SU-DHL-6 (cell line): ENCODE measurements around the gene SEC16A.

ENCODE experiments used
- H2AFZ ChIP-seq: fragments of 200-600 bp; sonication (generic); 2 replicates; pipeline ENCODE4 v1.6.1; 2014; ENCODE audit warnings: low read depth, mild to moderate bottlenecking, moderate library complexity, mixed read lengths, antibody characterized with exemption, low read length; ENCODE audit not compliant: severe bottlenecking
- H3F3A ChIP-seq: fragments of 200-600 bp; shearing (Covaris generic); 2 replicates; pipeline ENCODE4 v1.6.0; 2016; ENCODE audit warnings: antibody characterized with exemption, mild to moderate bottlenecking; ENCODE audit not compliant: insufficient read depth
- H3K27ac ChIP-seq: fragments of 200-600 bp; sonication (generic); 2 replicates; pipeline ENCODE4 v1.5.1; 2016; ENCODE audit warnings: low read depth, mild to moderate bottlenecking, low read length, moderate library complexity, mixed read lengths
- H3K27me3 ChIP-seq: fragments of 200-600 bp; sonication (generic), shearing (Covaris generic); 2 replicates; pipeline ENCODE4 v1.6.0; 2014; ENCODE audit warnings: mild to moderate bottlenecking, low read length
- H3K36me3 ChIP-seq: fragments of 200-600 bp; sonication (generic); 2 replicates; pipeline ENCODE4 v1.6.1; 2014; ENCODE audit warnings: mild to moderate bottlenecking, low read length, mixed read lengths
- H3K4me2 ChIP-seq: fragments of 300-600, 200-600 bp; shearing (Covaris generic), sonication (generic); 2 replicates; pipeline ENCODE4 v1.6.0; 2014; ENCODE audit warnings: low read length, low read depth, mild to moderate bottlenecking; ENCODE audit not compliant: poor library complexity, severe bottlenecking
- H3K4me3 ChIP-seq: fragments of 200-600 bp; sonication (generic); 2 replicates; pipeline ENCODE4 v1.5.1; 2014; ENCODE audit warnings: antibody characterized with exemption, low read length, mild to moderate bottlenecking, mixed read lengths; ENCODE audit not compliant: insufficient read depth, poor library complexity, severe bottlenecking
- H3K79me2 ChIP-seq: fragments of 200-600 bp; sonication (generic); 2 replicates; pipeline ENCODE4 v1.6.1; 2014; ENCODE audit warnings: mild to moderate bottlenecking, low read length, moderate library complexity; ENCODE audit not compliant: insufficient read depth
- H3K9ac ChIP-seq: fragments of 200-600 bp; sonication (generic); 2 replicates; pipeline ENCODE4 v1.7.0; 2014; ENCODE audit warnings: mild to moderate bottlenecking, low read length
- H3K9me2 ChIP-seq: fragments of 200-600 bp; sonication (generic); replicated peaks from 2 replicates; pipeline ENCODE4 v1.6.1; 2014; ENCODE audit warnings: low read length; ENCODE audit not compliant: insufficient read depth
- H3K9me3 ChIP-seq: fragments of 200-600 bp; sonication (generic); 2 replicates; pipeline ENCODE4 v1.6.1; 2014; ENCODE audit warnings: low read length, mixed read lengths; ENCODE audit not compliant: insufficient read depth
- H4K20me1 ChIP-seq: fragments of 200-600 bp; sonication (generic); 2 replicates; pipeline ENCODE4 v1.6.1; 2014; ENCODE audit warnings: low read depth, mild to moderate bottlenecking, antibody characterized with exemption, low read length, moderate library complexity, mixed read lengths
- EZH2phosphoT487 ChIP-seq: fragments of 200-600 bp; sonication (generic), shearing (Covaris generic); conservative IDR thresholded peaks from 2 replicates; pipeline ENCODE4 v1.6.1; 2018; ENCODE audit warnings: mild to moderate bottlenecking, antibody characterized with exemption, low read length, moderate library complexity, mixed read lengths
- TF ChIP-seq, protein P1 (sequence below): fragments of 200-600 bp; sonication (generic); IDR thresholded peaks from one replicate; pipeline ENCODE4 v1.5.1; 2017; ENCODE audit warnings: antibody characterized with exemption, mild to moderate bottlenecking, low read length, moderate library complexity; ENCODE audit not compliant: insufficient read depth, poor library complexity, severe bottlenecking

The SEC16A gene

GRCh38 chr9:136448655-136449054 is 34.2 kb downstream of the SEC16A start:
- Histone ChIP-seq H3K27me3 (no peaks in the 10 kb centered on the region), H3K79me2 (no peaks in the 10 kb centered on the region), H3F3A (no peaks in the 10 kb centered on the region), H2AFZ (no peak overlapping the region), H3K36me3 (peaks cover 2% of the 10 kb centered on the region; the same call in 1 of the 2 replicates), H3K27ac (no peak overlapping the region), H3K4me3 (no peak overlapping the region), H3K9ac (no peak overlapping the region), H4K20me1 (no peaks in the 10 kb centered on the region), H3K9me3 (no peaks in the 10 kb centered on the region), H3K4me2 (no peak overlapping the region), H3K9me2 (no peaks in the 10 kb centered on the region)
- TF ChIP-seq EZH2phosphoT487, result no peak
- TF ChIP-seq, protein P1, sequence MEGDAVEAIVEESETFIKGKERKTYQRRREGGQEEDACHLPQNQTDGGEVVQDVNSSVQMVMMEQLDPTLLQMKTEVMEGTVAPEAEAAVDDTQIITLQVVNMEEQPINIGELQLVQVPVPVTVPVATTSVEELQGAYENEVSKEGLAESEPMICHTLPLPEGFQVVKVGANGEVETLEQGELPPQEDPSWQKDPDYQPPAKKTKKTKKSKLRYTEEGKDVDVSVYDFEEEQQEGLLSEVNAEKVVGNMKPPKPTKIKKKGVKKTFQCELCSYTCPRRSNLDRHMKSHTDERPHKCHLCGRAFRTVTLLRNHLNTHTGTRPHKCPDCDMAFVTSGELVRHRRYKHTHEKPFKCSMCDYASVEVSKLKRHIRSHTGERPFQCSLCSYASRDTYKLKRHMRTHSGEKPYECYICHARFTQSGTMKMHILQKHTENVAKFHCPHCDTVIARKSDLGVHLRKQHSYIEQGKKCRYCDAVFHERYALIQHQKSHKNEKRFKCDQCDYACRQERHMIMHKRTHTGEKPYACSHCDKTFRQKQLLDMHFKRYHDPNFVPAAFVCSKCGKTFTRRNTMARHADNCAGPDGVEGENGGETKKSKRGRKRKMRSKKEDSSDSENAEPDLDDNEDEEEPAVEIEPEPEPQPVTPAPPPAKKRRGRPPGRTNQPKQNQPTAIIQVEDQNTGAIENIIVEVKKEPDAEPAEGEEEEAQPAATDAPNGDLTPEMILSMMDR, result no peak

GRCh38 chr9:136447173-136447778 is 35.6 kb downstream of the SEC16A start:
- no peaks in the 10 kb centered on the region for H3F3A ChIP-seq
- no peaks in the 10 kb centered on the region for H4K20me1 ChIP-seq
- TF ChIP-seq, protein P1, result no peak
- no peak for TF ChIP-seq EZH2phosphoT487
- H3K9me3 ChIP-seq, result no peaks in the 10 kb centered on the region
- H3K79me2 ChIP-seq, result no peaks in the 10 kb centered on the region
- H3K4me2 ChIP-seq, result no peak overlapping the region
- H3K27ac ChIP-seq, result no peak overlapping the region
- H3K9me2 ChIP-seq, result no peaks in the 10 kb centered on the region
- H3K9ac ChIP-seq, result no peak overlapping the region
- H3K4me3 ChIP-seq, result no peak overlapping the region
- H3K36me3 ChIP-seq, result peaks cover 2% of the 10 kb centered on the region; the same call in 1 of the 2 replicates
- H2AFZ ChIP-seq, result no peak overlapping the region
- H3K27me3 ChIP-seq, result no peaks in the 10 kb centered on the region

GRCh38 chr9:136445799-136446198 is 37.0 kb downstream of the SEC16A start:
- no peak overlapping the region for H3K27ac ChIP-seq
- no peaks in the 10 kb centered on the region for H3K27me3 ChIP-seq
- H3K79me2 ChIP-seq, result no peaks in the 10 kb centered on the region
- no peak overlapping the region for H3K4me3 ChIP-seq
- H2AFZ ChIP-seq, result no peak overlapping the region
- no peaks in the 10 kb centered on the region for H3K9me2 ChIP-seq
- H3K36me3 ChIP-seq, result no peaks in the 10 kb centered on the region; the same call in 1 of the 2 replicates
- no peak overlapping the region for H3K9ac ChIP-seq
- TF ChIP-seq, protein P1, result no peak
- no peak for TF ChIP-seq EZH2phosphoT487
- 0 out of 2 replicates have a peak, but pooled peaks cover under 1% of the 10 kb centered on the region for H3F3A ChIP-seq
- no peaks in the 10 kb centered on the region for H4K20me1 ChIP-seq
- H3K4me2 ChIP-seq, result no peak overlapping the region
- no peaks in the 10 kb centered on the region for H3K9me3 ChIP-seq
